HUDEP-2 (cell line): Measurements from ENCODE around the gene SSRP1.
A peak's percentile ranks its signal among the peaks of the same experiment; 100 is the strongest.
"Not testable (repeated sequence)": the region's sequence is repeated elsewhere in the genome, so short reads cannot be mapped to it uniquely, and the experiment has no call there.

Experiments used
- DNase-seq, 76 experiments: peaks; one replicate each; lab custom pipeline; 2025; ENCODE audit not compliant: unreplicated experiment in 76 of 76; lab: John Stamatoyannopoulos, UW

Gene SSRP1

GRCh38 chr11:57335343-57336110, at the start of gene SSRP1:
TSS of gene SSRP1 (minus strand) at chr11:57335892. CDS start at chr11:57335121, 771 bp downstream.
- peak in 71 of 76 experiments; percentile 28 to 89 (median 75) for DNase-seq

- DNase-seq = no peak
Observed at GRCh38 chr11:57380975-57381374, 45.3 kb upstream of the SSRP1 start, which contains the start of gene PRG3. TSS of gene PRG3 (minus strand) at chr11:57381150. CDS start at chr11:57380708, 442 bp downstream.

- peak in 10 of 76 experiments; percentile 11 to 30 (median 18) for DNase-seq
Observed at GRCh38 chr11:57379732-57380131, 44.0 kb upstream of the SSRP1 start.

GRCh38 chr11:57378186-57378585, 42.5 kb upstream of the SSRP1 start:
- DNase-seq = no peak

- no peak for DNase-seq
Observed at GRCh38 chr11:57377107-57377506, 41.4 kb upstream of the SSRP1 start.

GRCh38 chr11:57376095-57377090, 40.7 kb upstream of the SSRP1 start:
- DNase-seq = no peak

GRCh38 chr11:57375490-57375889, 39.8 kb upstream of the SSRP1 start:
- DNase-seq = no peak

GRCh38 chr11:57374966-57375365, 39.3 kb upstream of the SSRP1 start:
- DNase-seq = no peak

- no peak for DNase-seq
Observed at GRCh38 chr11:57373146-57373545, 37.5 kb upstream of the SSRP1 start.

- no peak for DNase-seq
Observed at GRCh38 chr11:57370941-57371340, 35.2 kb upstream of the SSRP1 start.

- DNase-seq = no peak
Observed at GRCh38 chr11:57370251-57370650, 34.6 kb upstream of the SSRP1 start.

- no peak for DNase-seq
Observed at GRCh38 chr11:57368845-57369232, 33.1 kb upstream of the SSRP1 start.

GRCh38 chr11:57368106-57368844, 32.6 kb upstream of the SSRP1 start:
- no peak for DNase-seq

GRCh38 chr11:57364851-57365660, 29.4 kb upstream of the SSRP1 start:
- DNase-seq = no peak

GRCh38 chr11:57363131-57364080, 27.7 kb upstream of the SSRP1 start:
- DNase-seq = no peak

- no peak for DNase-seq
Observed at GRCh38 chr11:57361926-57362325, 26.2 kb upstream of the SSRP1 start.

- not testable (repeated sequence) for DNase-seq
Observed at GRCh38 chr11:57361420-57361819, 25.7 kb upstream of the SSRP1 start.

GRCh38 chr11:57360991-57361390, 25.3 kb upstream of the SSRP1 start:
- no peak for DNase-seq
